ENCODE measurements around the gene SERP2. TPM values are rescaled to one million over a fixed set of nuclear protein-coding genes. Genes with fewer than 3 reads are reported as not detected.

Gene SERP2
- total RNA-seq, 4 donors from 2014 or later: 0.76 to 3.7 (median 1.7) TPM

GRCh38 chr13:44398606-44399005, 25.0 kb downstream of the SERP2 start:
- intact Hi-C loops (cut with DNase I; ENCODE audit: low total_unique reads): no loop called here
- in situ Hi-C loops (cut with MboI; ENCODE audit: low sequenced_read_pairs in 4 of 4): no loop called here
- no peak for DNase-seq
- Histone ChIP-seq H3K36me3 (no peaks in the 10 kb centered on the region), H3K9me3 (no peaks in the 10 kb centered on the region), H3K4me1 (no peaks in the 10 kb centered on the region), H3K27ac (no peak overlapping the region), H3K4me3 (no peak overlapping the region), H3K27me3 (no peaks in the 10 kb centered on the region)
- TF ChIP-seq CTCF (IDR thresholded peaks at IDR 0.05 in 4 of 5, conservative IDR thresholded peaks at IDR 0.05 in 1 of 5): no peak
- TF ChIP-seq POLR2A (IDR thresholded peaks at IDR 0.05): no peak
- no peak for ATAC-seq

- in situ Hi-C loops (cut with MboI; ENCODE audit: low sequenced_read_pairs in 4 of 4): no loop called here
- intact Hi-C loops (cut with DNase I; ENCODE audit: low total_unique reads): no loop called here
- Histone ChIP-seq H3K9me3 (no peaks in the 10 kb centered on the region), H3K4me3 (no peak overlapping the region), H3K27ac (no peak overlapping the region), H3K4me1 (no peaks in the 10 kb centered on the region), H3K36me3 (no peaks in the 10 kb centered on the region), H3K27me3 (no peaks in the 10 kb centered on the region)
- TF ChIP-seq CTCF (IDR thresholded peaks at IDR 0.05 in 4 of 5, conservative IDR thresholded peaks at IDR 0.05 in 1 of 5) (no peak), POLR2A (IDR thresholded peaks at IDR 0.05) (no peak)
- DNase-seq (no peak), ATAC-seq (no peak)
Observed at GRCh38 chr13:44399074-44399473, 25.4 kb downstream of the SERP2 start.

- Histone ChIP-seq H3K4me1 (no peaks in the 10 kb centered on the region), H3K4me3 (no peak overlapping the region), H3K36me3 (no peaks in the 10 kb centered on the region), H3K9me3 (no peaks in the 10 kb centered on the region), H3K27me3 (no peaks in the 10 kb centered on the region), H3K27ac (no peak overlapping the region)
- DNase-seq (no peak), ATAC-seq (no peak)
- in situ Hi-C loops (cut with MboI; ENCODE audit: low sequenced_read_pairs in 4 of 4) (no loop called here), intact Hi-C loops (cut with DNase I; ENCODE audit: low total_unique reads) (no loop called here)
- TF ChIP-seq CTCF (IDR thresholded peaks at IDR 0.05 in 4 of 5, conservative IDR thresholded peaks at IDR 0.05 in 1 of 5) (no peak), POLR2A (IDR thresholded peaks at IDR 0.05) (no peak)
Observed at GRCh38 chr13:44400736-44401135, 27.1 kb downstream of the SERP2 start.

- Histone ChIP-seq H3K36me3 (no peaks in the 10 kb centered on the region), H3K9me3 (no peaks in the 10 kb centered on the region), H3K27me3 (no peaks in the 10 kb centered on the region), H3K4me3 (no peak overlapping the region), H3K4me1 (no peaks in the 10 kb centered on the region), H3K27ac (no peak overlapping the region)
- intact Hi-C loops (cut with DNase I; ENCODE audit: low total_unique reads) (no loop called here), in situ Hi-C loops (cut with MboI; ENCODE audit: low sequenced_read_pairs in 4 of 4) (no loop called here)
- TF ChIP-seq POLR2A (IDR thresholded peaks at IDR 0.05): no peak
- TF ChIP-seq CTCF (IDR thresholded peaks at IDR 0.05 in 4 of 5, conservative IDR thresholded peaks at IDR 0.05 in 1 of 5): no peak
- ATAC-seq: no peak
- DNase-seq: no peak
Observed at GRCh38 chr13:44401577-44401976, 28.0 kb downstream of the SERP2 start.

- ATAC-seq (no peak), DNase-seq (no peak)
- no peaks in the 10 kb centered on the region for H3K9me3 ChIP-seq
- H3K27ac ChIP-seq: no peak overlapping the region
- no peak for TF ChIP-seq POLR2A (IDR thresholded peaks at IDR 0.05)
- TF ChIP-seq CTCF (IDR thresholded peaks at IDR 0.05 in 4 of 5, conservative IDR thresholded peaks at IDR 0.05 in 1 of 5): no peak
- no peaks in the 10 kb centered on the region for H3K36me3 ChIP-seq
- intact Hi-C loops (cut with DNase I; ENCODE audit: low total_unique reads) (no loop called here), in situ Hi-C loops (cut with MboI; ENCODE audit: low sequenced_read_pairs in 4 of 4) (no loop called here)
- H3K27me3 ChIP-seq: no peaks in the 10 kb centered on the region
- no peaks in the 10 kb centered on the region for H3K4me1 ChIP-seq
- H3K4me3 ChIP-seq: no peak overlapping the region
Observed at GRCh38 chr13:44402899-44403445, 29.3 kb downstream of the SERP2 start.

Measured in gastrocnemius medialis (tissue), 4 donors.